Suprapubic skin (tissue), 3 donors: ENCODE measurements around the gene SETBP1.

ENCODE experiments used
- POLR2A ChIP-seq, 2 donors: fragments of 450-650 bp; IDR thresholded peaks; one replicate each; pipeline ENCODE4 v1.6.1; 2017; ENCODE audit warnings: antibody characterized with exemption in 2 of 2, mild to moderate bottlenecking in 2 of 2, moderate library complexity in 2 of 2
- TF ChIP-seq, protein P1 (sequence below), 2 donors: fragments of 200-600 bp in 1 of 2; fragments of 450-650 bp in 1 of 2; sonication (generic) in 1 of 2; IDR thresholded peaks; one replicate each; pipeline ENCODE4 v1.5.1; 2016 to 2019; ENCODE audit warnings: antibody characterized with exemption in 2 of 2, mild to moderate bottlenecking in 1 of 2, moderate library complexity in 1 of 2

DNA sequence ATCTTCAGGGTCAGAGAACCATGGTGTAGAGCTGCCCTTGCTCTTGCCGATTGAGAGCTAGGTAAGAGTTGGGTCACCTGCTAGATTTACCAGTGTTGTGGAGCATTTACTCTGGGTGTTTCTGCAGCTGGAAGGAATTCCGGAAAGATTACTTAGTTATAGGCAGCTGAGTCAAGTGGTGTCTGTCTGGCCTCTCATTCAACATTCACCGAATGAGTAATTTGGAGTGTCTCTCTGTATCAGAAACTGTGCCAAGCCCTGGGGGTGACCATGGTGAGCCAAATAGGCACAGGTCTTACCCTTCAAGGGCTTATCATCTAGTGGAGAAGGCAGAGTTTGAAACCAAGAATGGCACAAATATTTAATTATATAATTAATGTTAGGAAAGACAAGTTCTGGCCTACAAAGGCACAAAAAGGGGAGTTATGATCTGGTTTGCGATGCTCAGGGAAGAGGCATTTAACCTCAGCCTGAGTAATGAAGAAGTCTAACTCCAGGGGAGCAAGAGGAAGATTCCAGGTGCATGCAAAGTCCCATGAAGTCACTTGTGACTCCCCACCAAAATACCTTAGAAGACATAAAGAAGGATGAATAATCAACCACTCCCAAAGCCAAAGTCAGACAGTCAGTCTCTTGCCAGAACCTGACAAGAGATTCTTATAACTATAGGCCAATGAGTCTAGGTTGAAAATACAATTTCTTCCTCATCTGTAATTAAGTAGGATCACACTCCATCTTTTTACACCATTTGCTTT is 12.5 kb downstream of the SETBP1 start:
- TF ChIP-seq, protein P1, sequence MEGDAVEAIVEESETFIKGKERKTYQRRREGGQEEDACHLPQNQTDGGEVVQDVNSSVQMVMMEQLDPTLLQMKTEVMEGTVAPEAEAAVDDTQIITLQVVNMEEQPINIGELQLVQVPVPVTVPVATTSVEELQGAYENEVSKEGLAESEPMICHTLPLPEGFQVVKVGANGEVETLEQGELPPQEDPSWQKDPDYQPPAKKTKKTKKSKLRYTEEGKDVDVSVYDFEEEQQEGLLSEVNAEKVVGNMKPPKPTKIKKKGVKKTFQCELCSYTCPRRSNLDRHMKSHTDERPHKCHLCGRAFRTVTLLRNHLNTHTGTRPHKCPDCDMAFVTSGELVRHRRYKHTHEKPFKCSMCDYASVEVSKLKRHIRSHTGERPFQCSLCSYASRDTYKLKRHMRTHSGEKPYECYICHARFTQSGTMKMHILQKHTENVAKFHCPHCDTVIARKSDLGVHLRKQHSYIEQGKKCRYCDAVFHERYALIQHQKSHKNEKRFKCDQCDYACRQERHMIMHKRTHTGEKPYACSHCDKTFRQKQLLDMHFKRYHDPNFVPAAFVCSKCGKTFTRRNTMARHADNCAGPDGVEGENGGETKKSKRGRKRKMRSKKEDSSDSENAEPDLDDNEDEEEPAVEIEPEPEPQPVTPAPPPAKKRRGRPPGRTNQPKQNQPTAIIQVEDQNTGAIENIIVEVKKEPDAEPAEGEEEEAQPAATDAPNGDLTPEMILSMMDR (IDR thresholded peaks at IDR 0.05): no peak
- TF ChIP-seq POLR2A (IDR thresholded peaks at IDR 0.05): no peak
